ENCODE data around the gene RNMT. TPM values are rescaled to one million over a fixed set of nuclear protein-coding genes. Genes with fewer than 3 reads are reported as not detected.
"Not testable (repeated sequence)": the region's sequence is repeated elsewhere in the genome, so short reads cannot be mapped to it uniquely, and the experiment has no call there.

Gene RNMT
- 30.5 TPM for polyA plus RNA-seq (2012; ENCODE audit: insufficient read depth, insufficient read length)

GRCh38 chr18:13726232-13726971 lies at the start of gene RNMT, which contains the start of gene FAM210A:
Gene RNMT (plus strand): TSS chr18:13726673. CDS start chr18:13731518, 4,845 bp downstream.
Gene FAM210A (minus strand): TSS chr18:13726558. CDS start chr18:13682077, 44,481 bp downstream.
- peak; percentile 93 for DNase-seq (ENCODE audit: low read depth, low spot score)
- H3K4me3 ChIP-seq (ENCODE audit: low read length) = peak within 1 kb of the TSS; percentile 88

- DNase-seq (ENCODE audit: low read depth, low spot score); H3K4me3 ChIP-seq (ENCODE audit: low read length): not testable (repeated sequence)
Measured at GRCh38 chr18:13677350-13677749, 49.1 kb upstream of the RNMT start.

GRCh38 chr18:13680612-13681011 lies 45.9 kb upstream of the RNMT start:
- H3K4me3 ChIP-seq (ENCODE audit: low read length) = no peak overlapping the region
- DNase-seq (ENCODE audit: low read depth, low spot score) = peak; percentile 35

- no peak overlapping the region for H3K4me3 ChIP-seq (ENCODE audit: low read length)
- DNase-seq (ENCODE audit: low read depth, low spot score) = no peak
Measured at GRCh38 chr18:13681701-13682100, 44.8 kb upstream of the RNMT start.

- H3K4me3 ChIP-seq (ENCODE audit: low read length) = no peak overlapping the region
Measured at GRCh38 chr18:13684546-13684945, 41.9 kb upstream of the RNMT start.

GRCh38 chr18:13688191-13689136 lies 38.0 kb upstream of the RNMT start:
- H3K4me3 ChIP-seq (ENCODE audit: low read length) = no peak overlapping the region
- DNase-seq (ENCODE audit: low read depth, low spot score) = no peak

More at GRCh38 chr18:13684546-13684945, 41.9 kb upstream of the RNMT start:
- DNase-seq (ENCODE audit: low read depth, low spot score) = no peak

GRCh38 chr18:13690060-13690459 lies 36.4 kb upstream of the RNMT start:
- H3K4me3 ChIP-seq (ENCODE audit: low read length); DNase-seq (ENCODE audit: low read depth, low spot score): not testable (repeated sequence)

GRCh38 chr18:13695337-13695736 lies 31.1 kb upstream of the RNMT start:
- DNase-seq (ENCODE audit: low read depth, low spot score); H3K4me3 ChIP-seq (ENCODE audit: low read length): not testable (repeated sequence)

- no peak for DNase-seq (ENCODE audit: low read depth, low spot score)
Measured at GRCh38 chr18:13696961-13697360, 29.5 kb upstream of the RNMT start.

GRCh38 chr18:13700153-13700552 lies 26.3 kb upstream of the RNMT start:
- no peak overlapping the region for H3K4me3 ChIP-seq (ENCODE audit: low read length)

More at GRCh38 chr18:13696961-13697360, 29.5 kb upstream of the RNMT start:
- no peak overlapping the region for H3K4me3 ChIP-seq (ENCODE audit: low read length)

GRCh38 chr18:13703899-13704298 lies 22.6 kb upstream of the RNMT start:
- peak; percentile 25 for DNase-seq (ENCODE audit: low read depth, low spot score)

More at GRCh38 chr18:13700153-13700552, 26.3 kb upstream of the RNMT start:
- DNase-seq (ENCODE audit: low read depth, low spot score) = no peak

GRCh38 chr18:13710414-13710831 lies 16.1 kb upstream of the RNMT start:
- DNase-seq (ENCODE audit: low read depth, low spot score) = no peak
- no peak overlapping the region for H3K4me3 ChIP-seq (ENCODE audit: low read length)

More at GRCh38 chr18:13703899-13704298, 22.6 kb upstream of the RNMT start:
- H3K4me3 ChIP-seq (ENCODE audit: low read length) = no peak overlapping the region

- no peak for DNase-seq (ENCODE audit: low read depth, low spot score)
- no peak overlapping the region for H3K4me3 ChIP-seq (ENCODE audit: low read length)
Measured at GRCh38 chr18:13712400-13713131, 13.9 kb upstream of the RNMT start.

- no peak overlapping the region for H3K4me3 ChIP-seq (ENCODE audit: low read length)
- DNase-seq (ENCODE audit: low read depth, low spot score) = no peak
Measured at GRCh38 chr18:13713455-13714055, 12.9 kb upstream of the RNMT start.

GRCh38 chr18:13715330-13715729 lies 11.1 kb upstream of the RNMT start:
- no peak overlapping the region for H3K4me3 ChIP-seq (ENCODE audit: low read length)
- DNase-seq (ENCODE audit: low read depth, low spot score) = no peak

GRCh38 chr18:13716916-13717315 lies 9.6 kb upstream of the RNMT start:
- no peak for DNase-seq (ENCODE audit: low read depth, low spot score)
- no peak overlapping the region for H3K4me3 ChIP-seq (ENCODE audit: low read length)

GRCh38 chr18:13720123-13720522 lies 6.3 kb upstream of the RNMT start:
- no peak for DNase-seq (ENCODE audit: low read depth, low spot score)
- H3K4me3 ChIP-seq (ENCODE audit: low read length) = no peak overlapping the region

GRCh38 chr18:13720847-13721246 lies 5.6 kb upstream of the RNMT start:
- H3K4me3 ChIP-seq (ENCODE audit: low read length) = no peak overlapping the region
- DNase-seq (ENCODE audit: low read depth, low spot score) = no peak

All from Jurkat, Clone E6-1 (cell line).